H1 (cell line): ENCODE data around the gene EXOSC10. TPM values are rescaled to one million over a fixed set of nuclear protein-coding genes. Genes with fewer than 3 reads are reported as not detected.
A peak's percentile ranks its signal among the peaks of the same experiment; 100 is the strongest.

Source experiments
- CTCF ChIA-PET: fragments of 300-600 bp; sonication (Branson Sonifier 250); formaldehyde crosslinking; loops from one replicate; lab custom pipeline; 2021; ENCODE audit not compliant: partially characterized antibody; lab: Charles Lee
- POLR2A ChIA-PET: fragments of 300-600 bp; sonication (Branson Sonifier 250); formaldehyde crosslinking; loops from one replicate; lab custom pipeline; 2021; ENCODE audit warnings: inconsistent platforms; ENCODE audit not compliant: partially characterized antibody; lab: Charles Lee
- DNase-seq, 2 experiments: peaks; one replicate each; pipeline versions ENCODE4 v3.0.0 to v3.0.0-alpha.2; 2010 to 2022; ENCODE audit warnings: low spot score in 2 of 2, low read depth in 1 of 2, mixed read lengths in 1 of 2
- FAIRE-seq: peaks from 2 replicates; lab custom pipeline; 2011; peaks lifted over from hg19 to GRCh38; lab: Jason Lieb, UNC
- H2AFZ ChIP-seq: 2 replicates; pipeline ENCODE4 v1.8.1; 2012; ENCODE audit warnings: low read length, inconsistent platforms
- H2AK5ac ChIP-seq: 2 replicates; pipeline ENCODE4 v1.6.1; 2013; ENCODE audit warnings: low read depth, low read length
- H2BK120ac ChIP-seq: replicated peaks from 2 replicates; pipeline ENCODE3; 2013; ENCODE audit warnings: low read depth, low read length, inconsistent platforms
- H2BK12ac ChIP-seq: 2 replicates; pipeline ENCODE4 v1.6.1; 2013; ENCODE audit warnings: low read depth, low read length
- H2BK15ac ChIP-seq: 2 replicates; pipeline ENCODE4 v1.6.1; 2013; ENCODE audit warnings: low read length
- H2BK20ac ChIP-seq: 2 replicates; pipeline ENCODE4 v1.6.1; 2013; ENCODE audit warnings: low read length
- H2BK5ac ChIP-seq: 2 replicates; pipeline ENCODE4 v1.6.1; 2013; ENCODE audit warnings: low read depth, low read length
- H3K14ac ChIP-seq: 2 replicates; pipeline ENCODE4 v1.6.1; 2013; ENCODE audit warnings: inconsistent platforms; ENCODE audit not compliant: insufficient read length
- H3K18ac ChIP-seq: 2 replicates; pipeline ENCODE4 v1.6.1; 2013; ENCODE audit warnings: low read length; ENCODE audit errors: extremely low read depth
- H3K23ac ChIP-seq: 2 replicates; pipeline ENCODE4 v1.6.1; 2013; ENCODE audit warnings: inconsistent platforms; ENCODE audit not compliant: insufficient read length
- H3K23me2 ChIP-seq: 2 replicates; pipeline ENCODE4 v1.6.1; 2013; ENCODE audit warnings: low read depth, low read length
- H3K27ac ChIP-seq: 2 replicates; pipeline ENCODE4 v1.6.1; 2011; ENCODE audit warnings: low read depth, low read length, inconsistent platforms
- H3K27me3 ChIP-seq, 4 experiments: replicated peaks in 1 of 4; 1 replicate in 1 of 4; 2 replicates in 3 of 4; pipeline versions ENCODE4 v1.6.1 to v1.8.1; 2011 to 2013; ENCODE audit warnings: low read length in 3 of 4, mild to moderate bottlenecking in 3 of 4, inconsistent platforms in 2 of 4, mixed read lengths in 2 of 4, moderate library complexity in 1 of 4; ENCODE audit not compliant: control insufficient read depth in 3 of 4, insufficient read depth in 3 of 4; ENCODE audit errors: extremely low read depth in 1 of 4
- H3K36me3 ChIP-seq, 4 experiments: 2 replicates each; pipeline versions ENCODE4 v1.6.1 to v1.8.1; 2011 to 2013; ENCODE audit warnings: mild to moderate bottlenecking in 4 of 4, low read length in 3 of 4, moderate library complexity in 2 of 4, control low read depth in 1 of 4, inconsistent platforms in 1 of 4; ENCODE audit not compliant: insufficient read depth in 4 of 4, control insufficient read depth in 2 of 4
- H3K4ac ChIP-seq: replicated peaks from 2 replicates; pipeline ENCODE3; 2013; ENCODE audit warnings: low read length, low read depth, mixed read lengths, inconsistent platforms; ENCODE audit not compliant: insufficient read length
- H3K4me1 ChIP-seq, 4 experiments: replicated peaks in 1 of 4; 1 replicate in 1 of 4; 2 replicates in 3 of 4; pipeline versions ENCODE4 v1.6.1 to v1.8.1; 2011 to 2013; ENCODE audit warnings: low read length in 3 of 4, inconsistent platforms in 2 of 4, mixed read lengths in 1 of 4; ENCODE audit not compliant: insufficient read depth in 4 of 4, control insufficient read depth in 3 of 4
- H3K4me2 ChIP-seq, 2 experiments: 2 replicates each; pipeline versions ENCODE4 v1.6.1 to v1.8.1; 2011 to 2013; ENCODE audit warnings: low read depth in 2 of 2, low read length in 2 of 2, control low read depth in 1 of 2, inconsistent platforms in 1 of 2, mild to moderate bottlenecking in 1 of 2; ENCODE audit not compliant: insufficient read depth in 1 of 2
- H3K4me3 ChIP-seq, 4 experiments: fragments of 200-600, 300-600 bp in 1 of 4; sonication (generic), shearing (Covaris generic), sonication (Bioruptor Twin) in 1 of 4; 2 replicates each; pipeline versions ENCODE4 v1.5.1 to v1.8.1; 2011 to 2016; ENCODE audit warnings: low read length in 4 of 4, low read depth in 3 of 4, control low read depth in 2 of 4, inconsistent platforms in 2 of 4, mild to moderate bottlenecking in 2 of 4, mixed read lengths in 1 of 4, moderate library complexity in 1 of 4; ENCODE audit not compliant: insufficient read depth in 2 of 4; ENCODE audit errors: extremely low read depth in 1 of 4
- H3K56ac ChIP-seq: replicated peaks from 2 replicates; pipeline ENCODE3; 2013; ENCODE audit warnings: low read depth, mild to moderate bottlenecking, mixed read lengths, low read length, inconsistent platforms; ENCODE audit not compliant: insufficient read length
- H3K79me1 ChIP-seq: 2 replicates; pipeline ENCODE4 v1.6.1; 2013; ENCODE audit warnings: low read depth, low read length, control low read depth
- H3K79me2 ChIP-seq, 2 experiments: 2 replicates each; pipeline versions ENCODE4 v1.6.1 to v1.8.1; 2012 to 2013; ENCODE audit warnings: low read length in 2 of 2, mild to moderate bottlenecking in 2 of 2, inconsistent platforms in 1 of 2; ENCODE audit not compliant: insufficient read depth in 2 of 2, control insufficient read depth in 1 of 2
- H3K9ac ChIP-seq, 4 experiments: replicated peaks in 1 of 4; 1 replicate in 1 of 4; 2 replicates in 3 of 4; pipeline versions ENCODE4 v1.6.1 to v1.8.1; 2011 to 2013; ENCODE audit warnings: low read depth in 3 of 4, low read length in 3 of 4, control low read depth in 2 of 4, mild to moderate bottlenecking in 2 of 4, moderate library complexity in 2 of 4, inconsistent platforms in 1 of 4; ENCODE audit errors: extremely low read depth in 1 of 4
- H3K9me3 ChIP-seq, 2 experiments: 2 replicates each; pipeline versions ENCODE4 v1.6.1 to v1.8.1; 2012 to 2013; ENCODE audit warnings: mild to moderate bottlenecking in 2 of 2, moderate library complexity in 2 of 2, control low read depth in 1 of 2, inconsistent platforms in 1 of 2, low read depth in 1 of 2, low read length in 1 of 2, mixed read lengths in 1 of 2; ENCODE audit not compliant: insufficient read depth in 2 of 2
- H4K20me1 ChIP-seq, 2 experiments: replicated peaks in 1 of 2; 2 replicates each; pipeline versions ENCODE3 to v1.8.1; 2011 to 2013; ENCODE audit warnings: inconsistent platforms in 2 of 2, low read length in 2 of 2, mild to moderate bottlenecking in 1 of 2; ENCODE audit not compliant: insufficient read depth in 2 of 2, control insufficient read depth in 1 of 2
- H4K5ac ChIP-seq: 2 replicates; pipeline ENCODE4 v1.6.1; 2013; ENCODE audit warnings: low read length, low read depth, mixed read lengths, inconsistent platforms; ENCODE audit not compliant: insufficient read length
- H4K8ac ChIP-seq: 2 replicates; pipeline ENCODE4 v1.8.0; 2013; ENCODE audit warnings: mild to moderate bottlenecking, moderate library complexity, low read length, inconsistent platforms; ENCODE audit not compliant: insufficient read depth; ENCODE audit errors: extremely low read depth
- H4K91ac ChIP-seq: replicated peaks from 2 replicates; pipeline ENCODE3; 2013; ENCODE audit warnings: low read length, mixed read lengths, inconsistent platforms; ENCODE audit not compliant: insufficient read length
- CHD1 ChIP-seq: IDR thresholded peaks from 2 replicates; pipeline ENCODE4 v1.6.1; 2012; ENCODE audit warnings: low read depth, low read length, improper control_type of control experiment
- CREB1 ChIP-seq: IDR thresholded peaks from 2 replicates; pipeline ENCODE4 v1.6.1; 2012; ENCODE audit warnings: inconsistent platforms
- GTF2F1 ChIP-seq: IDR thresholded peaks from 2 replicates; pipeline ENCODE4 v1.6.1; 2012; ENCODE audit warnings: low read depth, low read length, improper control_type of control experiment, borderline replicate concordance
- KDM5A ChIP-seq: fragments of 200-600 bp; IDR thresholded peaks from 2 replicates; pipeline ENCODE4 v1.7.1; 2012; ENCODE audit warnings: mild to moderate bottlenecking, low read length, inconsistent platforms, mixed read lengths
- PHF8 ChIP-seq: fragments of 200-600 bp; sonication (generic); conservative IDR thresholded peaks from 2 replicates; pipeline ENCODE4 v1.7.1; 2012; ENCODE audit warnings: low read depth, mild to moderate bottlenecking, inconsistent platforms, low read length, moderate library complexity
- SP2 ChIP-seq: IDR thresholded peaks from 2 replicates; pipeline ENCODE4 v1.6.1; 2012; ENCODE audit warnings: mild to moderate bottlenecking, low read length, inconsistent platforms
- SP4 ChIP-seq: IDR thresholded peaks from 2 replicates; pipeline ENCODE4 v1.6.1; 2012; ENCODE audit warnings: low read length, inconsistent platforms
- TAF7 ChIP-seq: optimal IDR thresholded peaks from 2 replicates; pipeline ENCODE3; 2011; ENCODE audit warnings: low read depth, mild to moderate bottlenecking, inconsistent platforms, low read length, moderate library complexity, borderline replicate concordance
- TEAD4 ChIP-seq: IDR thresholded peaks from 2 replicates; pipeline ENCODE4 v1.6.1; 2012; ENCODE audit warnings: low read depth, low read length, inconsistent platforms, mixed read lengths
- YY1 ChIP-seq: IDR thresholded peaks from 2 replicates; pipeline ENCODE4 v1.6.1; 2011; ENCODE audit warnings: low read depth, mild to moderate bottlenecking, low read length
- WGBS, 2 experiments: shearing (Covaris generic) in 1 of 2; methylation state at CpG; one replicate each; pipeline versions ENCODE4 v1.1.6 to v1.1.7; 2013 to 2015; ENCODE audit warnings: low lambda C conversion rate in 2 of 2, mixed read lengths in 2 of 2, inconsistent platforms in 1 of 2, low coverage in 1 of 2, missing lambda C conversion rate in 1 of 2; ENCODE audit not compliant: insufficient replicate concordance in 2 of 2, insufficient coverage in 1 of 2, insufficient read length in 1 of 2; ENCODE audit errors: extremely low coverage in 1 of 2, missing lambda C conversion rate in 1 of 2; 5-methylcytosine and 5-hydroxymethylcytosine counted together
- polyA plus RNA-seq, 7 experiments: library from polyadenylated mRNA; depleted of rRNA in 3 of 7; stranded (reverse) in 5 of 7; unstranded in 2 of 7; fragments of >200 nt in 5 of 7; fragments of 200-250 nt in 2 of 7; gene quantifications; 1 replicate in 5 of 7; 2 replicates in 1 of 7; 4 replicates in 1 of 7; pipeline versions ENCODE4 v1.2.1 to v1.2.3, GENCODE V29; 2011 to 2013; ENCODE audit warnings: missing spikeins in 2 of 7, mixed read lengths in 2 of 7
- total RNA-seq: library from RNA; stranded (reverse); fragmentation: NEBNext Ultra II Directional; extraction: Animal tissue kit (Norgen Biotek cat#: 25700); gene quantifications from 2 replicates; pipeline ENCODE4 v1.2.1, GENCODE V29; 2021
- TF ChIP-seq, protein P1 (sequence below): IDR thresholded peaks from 2 replicates; pipeline ENCODE4 v1.6.1; 2011; ENCODE audit warnings: low read depth, mild to moderate bottlenecking, low read length; ENCODE audit not compliant: insufficient read depth
- TF ChIP-seq, protein P2 (sequence below): IDR thresholded peaks from 2 replicates; pipeline ENCODE4 v1.6.1; 2011; ENCODE audit warnings: low read length, improper control_type of control experiment

EXOSC10 gene
- total and polyA plus RNA-seq, 2 of the 8 experiments (the other 6 are each of a cell fraction or from before 2014, with no cell fraction given), result 57.9 to 86.1 TPM

DNA sequence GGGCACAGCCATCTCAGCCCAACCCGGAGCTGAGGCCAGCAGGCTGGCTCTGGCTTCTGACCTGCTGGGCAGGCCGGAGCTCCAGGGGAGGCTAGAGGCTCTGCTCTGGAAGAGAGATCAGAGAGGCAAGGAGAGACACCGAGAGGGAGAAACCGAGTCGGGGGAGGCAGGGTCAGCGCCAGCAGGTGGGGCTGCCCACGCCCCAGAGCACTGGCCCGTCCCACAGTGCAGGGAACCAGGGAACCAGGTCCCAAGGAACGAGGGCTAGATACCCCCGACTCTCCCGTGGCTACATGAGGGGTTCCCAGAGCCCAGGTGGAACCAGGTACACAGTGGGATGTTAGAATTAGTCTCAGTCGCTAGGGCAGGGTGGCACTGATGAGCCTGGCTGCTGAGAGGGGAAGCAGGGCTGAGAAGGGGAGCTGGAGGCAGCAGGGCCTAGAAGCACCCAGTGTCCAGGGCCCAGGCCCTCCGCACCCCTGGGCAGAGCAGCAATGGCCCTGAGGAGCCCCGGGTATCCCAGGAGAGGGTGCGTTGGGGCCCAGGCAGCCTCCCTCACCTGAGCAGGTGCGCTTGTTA is 54.7 kb downstream of the EXOSC10 start:
- no peaks in the 10 kb centered on the region for H3K27me3 ChIP-seq
- 84% methylated on average over 15 of the region's 16 CpGs; no CpG with 5 or more reads in 1 of the 2 experiments for WGBS, 2 experiments
- H3K9ac ChIP-seq, result no peak overlapping the region
- no peak for FAIRE-seq
- H3K79me1 ChIP-seq, result no peaks in the 10 kb centered on the region
- peaks cover 24% of the 10 kb centered on the region; the same call in 1 of the 2 replicates for H3K23me2 ChIP-seq
- no peaks in the 10 kb centered on the region for H3K36me3 ChIP-seq
- no peak for DNase-seq
- no peak overlapping the region for H3K4me3 ChIP-seq
- no peaks in the 10 kb centered on the region for H3K9me3 ChIP-seq
- H2BK5ac ChIP-seq, result 0 out of 2 replicates have a peak overlapping the region, but pooled peaks have one; percentile 16
- peaks cover 0 to 10% (median 1%) of the 10 kb centered on the region in 4 experiments; a peak in 4 of 7 replicates for H3K4me1 ChIP-seq
- H4K5ac ChIP-seq, result no peak overlapping the region
- H4K20me1 ChIP-seq, result peaks cover 0 to 8% of the 10 kb centered on the region in 2 experiments
- H3K4me2 ChIP-seq, result 0 out of 4 replicates have a peak overlapping the region, but pooled peaks have one; percentile 42 to 50
- no peak overlapping the region for H2BK15ac ChIP-seq
- no peak overlapping the region for H2BK120ac ChIP-seq
- POLR2A ChIA-PET, result interaction anchor here (0.5 to 2.6 kb wide), 8 partner anchors 10 to 33 kb away, joined by 3 to 9 read pairs (median 4); partner anchors contain the start of gene TARDBP
- H3K14ac ChIP-seq, result no peak overlapping the region
- H3K4ac ChIP-seq, result no peak overlapping the region
- no peak overlapping the region for H3K27ac ChIP-seq
- H3K56ac ChIP-seq, result no peak overlapping the region
- H4K91ac ChIP-seq, result no peak overlapping the region
- no peak overlapping the region for H3K23ac ChIP-seq
- no peak overlapping the region for H3K18ac ChIP-seq
- no peak overlapping the region for H2BK12ac ChIP-seq
- peak overlapping the region; percentile 71; the same call in 1 of the 2 replicates for H2AFZ ChIP-seq
- 0 out of 2 replicates have a peak overlapping the region, but pooled peaks have one; percentile 52 for H4K8ac ChIP-seq
- CTCF ChIA-PET, result interaction anchor here (2.0 to 14.5 kb wide), 2 partner anchors 7 to 16 kb away, joined by 7 to 168 read pairs; no protein-coding TSS in a partner anchor
- H2BK20ac ChIP-seq, result no peak overlapping the region
- H3K79me2 ChIP-seq, result no peaks in the 10 kb centered on the region
- H2AK5ac ChIP-seq, result no peak overlapping the region
- no peak for TF ChIP-seq GTF2F1
- no peak for TF ChIP-seq YY1
- TF ChIP-seq, protein P1, sequence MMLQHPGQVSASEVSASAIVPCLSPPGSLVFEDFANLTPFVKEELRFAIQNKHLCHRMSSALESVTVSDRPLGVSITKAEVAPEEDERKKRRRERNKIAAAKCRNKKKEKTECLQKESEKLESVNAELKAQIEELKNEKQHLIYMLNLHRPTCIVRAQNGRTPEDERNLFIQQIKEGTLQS, result no peak
- TF ChIP-seq TEAD4, result no peak
- no peak for TF ChIP-seq PHF8
- no peak for TF ChIP-seq TAF7
- TF ChIP-seq CREB1, result no peak
- TF ChIP-seq SP4, result no peak
- TF ChIP-seq, protein P2, sequence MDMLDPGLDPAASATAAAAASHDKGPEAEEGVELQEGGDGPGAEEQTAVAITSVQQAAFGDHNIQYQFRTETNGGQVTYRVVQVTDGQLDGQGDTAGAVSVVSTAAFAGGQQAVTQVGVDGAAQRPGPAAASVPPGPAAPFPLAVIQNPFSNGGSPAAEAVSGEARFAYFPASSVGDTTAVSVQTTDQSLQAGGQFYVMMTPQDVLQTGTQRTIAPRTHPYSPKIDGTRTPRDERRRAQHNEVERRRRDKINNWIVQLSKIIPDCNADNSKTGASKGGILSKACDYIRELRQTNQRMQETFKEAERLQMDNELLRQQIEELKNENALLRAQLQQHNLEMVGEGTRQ, result no peak
- no peak for TF ChIP-seq CHD1
- TF ChIP-seq KDM5A, result no peak
- no peak for TF ChIP-seq SP2
